ENCODE results near the gene TNK1.

TNK1 gene

GRCh38 chr17:7437950-7438614, 57.2 kb downstream of the TNK1 start:
- Mint-ChIP-seq H3K36me3 (ENCODE audit: low read depth) (peaks cover 11% of the 10 kb centered on the region), H3K4me1 (ENCODE audit: low read depth) (peaks cover 37% of the 10 kb centered on the region), H3K4me3 (peak overlapping the region; percentile 88), H3K27ac (peak overlapping the region; percentile 93), H3K9me3 (no peaks in the 10 kb centered on the region), H3K27me3 (ENCODE audit: low read depth) (peaks cover 12% of the 10 kb centered on the region)

DNA sequence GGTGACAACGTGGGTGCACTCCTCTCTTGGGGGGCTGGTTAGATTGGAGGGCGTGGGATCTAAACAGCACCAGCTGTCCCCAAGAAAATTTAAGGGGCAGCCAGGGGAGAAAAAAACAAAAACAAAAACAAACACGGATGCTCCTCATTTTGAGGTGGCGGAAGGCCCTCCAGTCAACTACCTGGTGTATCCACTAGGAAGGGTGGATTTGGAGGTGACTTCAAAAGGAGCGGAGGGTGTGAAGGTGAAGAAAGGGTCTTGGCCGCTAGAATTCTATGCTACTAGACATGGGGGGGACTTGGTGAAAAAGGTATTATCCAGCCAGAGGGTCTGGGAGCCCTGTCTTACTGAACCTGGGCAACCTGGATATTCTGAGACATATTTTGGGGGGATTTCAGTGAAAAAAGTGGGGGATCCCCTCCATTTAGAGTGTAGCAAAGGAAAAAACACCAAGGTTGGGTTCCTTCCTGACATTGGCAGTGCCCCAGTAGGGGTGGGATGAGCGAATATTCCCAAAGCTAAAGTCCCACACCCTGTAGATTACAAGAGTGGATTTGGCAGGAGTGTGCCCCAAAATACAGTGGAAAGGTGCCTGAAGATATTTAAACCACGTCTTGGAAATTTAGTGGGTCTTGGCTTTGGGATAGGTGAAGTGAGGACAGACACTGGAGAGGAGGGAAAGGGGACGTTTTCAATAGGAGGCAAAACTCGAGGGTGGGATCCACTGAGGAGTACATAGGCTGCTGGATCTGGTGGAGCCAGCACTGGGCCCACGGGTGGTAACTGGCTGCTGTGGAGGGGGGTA, 58.0 kb downstream of the TNK1 start:
- H3K27me3 Mint-ChIP-seq (ENCODE audit: low read depth) = peaks cover 13% of the 10 kb centered on the region
- peak overlapping the region; percentile 88 for H3K4me3 Mint-ChIP-seq
- no peaks in the 10 kb centered on the region for H3K9me3 Mint-ChIP-seq
- peak overlapping the region; percentile 83 for H3K27ac Mint-ChIP-seq
- peaks cover 38% of the 10 kb centered on the region for H3K4me1 Mint-ChIP-seq (ENCODE audit: low read depth)
- peaks cover 18% of the 10 kb centered on the region for H3K36me3 Mint-ChIP-seq (ENCODE audit: low read depth)

All from T-helper 1 cell treated with Interleukin-12 subunit alpha and Interleukin-12 subunit beta and Interleukin-4 antibody, amounts not matched to agents 30 μg/mL and 1 μg/mL, for 36 hours (primary cell).